ENCODE data around the gene TUBB2B.

The TUBB2B gene

DNA sequence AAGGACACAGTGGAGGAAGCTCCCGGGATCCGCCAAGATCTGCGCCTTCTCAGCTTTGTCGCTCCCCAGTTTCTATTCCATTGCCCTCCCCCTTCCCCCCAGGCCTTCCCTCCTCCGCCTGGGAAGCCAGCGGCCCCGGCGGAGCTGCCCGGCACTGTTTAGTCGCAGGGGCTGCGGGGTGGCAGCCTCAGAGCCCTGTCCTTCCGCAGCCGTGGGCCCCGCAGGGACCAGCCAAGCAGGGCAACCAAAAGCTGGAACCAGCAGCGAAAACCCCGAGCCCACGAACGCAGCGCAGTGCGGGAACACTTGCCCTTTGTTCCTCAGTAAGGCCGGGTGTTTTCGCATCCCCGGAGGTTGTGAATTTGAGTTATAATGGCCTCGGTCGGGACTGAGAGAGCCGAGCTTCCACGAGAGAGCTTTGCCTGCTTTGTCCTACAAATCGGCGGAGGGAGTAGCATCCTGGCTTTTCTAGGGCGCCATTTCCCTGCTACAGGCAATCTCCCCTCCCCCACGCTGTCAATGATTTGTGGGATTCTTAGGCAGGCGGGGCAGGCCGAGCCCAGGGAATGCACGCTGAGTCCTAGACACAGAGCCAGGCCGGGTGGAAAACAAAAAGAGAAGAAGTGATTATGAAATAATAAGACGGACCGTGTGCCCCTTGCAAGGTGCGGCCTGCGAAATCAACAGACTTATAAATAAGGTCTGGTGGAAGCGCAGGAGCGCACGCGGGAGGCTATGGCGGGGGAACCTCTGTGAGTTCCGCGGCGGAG, 4.0 kb upstream of the TUBB2B start:
- DNase-seq = no peak

GRCh38 chr6:3230900-3231246, 3.4 kb upstream of the TUBB2B start:
- no peak for DNase-seq

DNA sequence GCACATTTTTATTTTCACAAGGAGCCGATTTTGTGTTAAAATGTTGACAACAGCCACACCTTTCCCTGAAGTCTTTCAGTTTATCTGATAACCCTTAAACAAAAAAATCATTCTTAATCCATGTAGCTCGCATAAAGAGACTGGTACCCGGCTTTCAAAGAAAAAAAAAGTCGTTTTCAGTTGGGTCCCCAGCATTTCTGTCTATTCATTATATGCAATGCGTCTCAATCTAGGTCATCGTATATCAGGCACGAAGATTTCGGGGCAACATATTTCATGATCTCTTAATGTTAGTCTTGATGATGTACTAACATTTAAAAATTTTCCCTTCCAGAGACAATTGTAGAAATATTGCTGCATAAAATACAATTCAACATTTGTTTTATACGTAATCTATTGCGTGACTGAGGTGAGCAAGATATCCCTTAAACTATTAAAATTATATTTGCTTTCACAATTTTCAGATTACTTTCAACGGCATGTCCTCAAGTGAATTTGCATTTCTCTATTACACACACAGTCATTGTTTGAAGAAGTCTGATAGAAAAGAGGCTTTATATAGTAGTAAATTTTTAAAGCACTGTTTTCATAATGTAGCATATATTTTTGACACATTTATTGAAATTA, 2.9 kb upstream of the TUBB2B start:
- DNase-seq = no peak

DNA sequence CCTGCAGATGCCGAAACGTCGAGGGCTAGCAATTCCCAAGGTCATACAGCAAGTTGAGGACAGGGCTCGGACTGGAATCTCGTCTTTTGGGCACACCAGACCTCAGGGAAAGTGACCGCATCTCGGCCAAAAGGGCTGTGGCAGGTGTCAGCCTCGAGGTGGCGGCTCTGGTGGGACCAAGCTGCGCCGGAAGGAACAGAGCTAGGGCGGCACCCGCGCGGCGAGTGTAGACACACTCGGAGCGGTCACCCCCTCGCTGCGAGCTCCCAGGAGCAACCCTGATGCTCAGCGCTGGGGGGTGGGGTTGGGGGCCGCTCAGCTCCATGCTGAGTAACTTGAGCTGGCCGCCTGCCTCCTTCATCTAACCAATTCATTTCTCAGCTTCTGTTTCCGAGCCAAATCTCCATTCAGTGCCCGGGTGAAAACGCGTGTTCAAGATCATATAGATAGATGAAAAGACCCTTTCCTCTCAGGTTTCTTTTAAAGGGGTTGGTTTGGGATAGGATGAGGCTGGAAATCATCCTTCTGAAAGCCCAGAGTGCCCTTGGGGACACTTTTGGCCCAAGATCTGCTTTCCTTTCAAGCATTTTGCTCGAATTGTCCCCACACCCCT, 2.2 kb upstream of the TUBB2B start:
- DNase-seq = no peak

- DNase-seq = no peak
Observed at GRCh38 chr6:3228771-3229565, 1.5 kb upstream of the TUBB2B start.

- DNase-seq = no peak
Observed at GRCh38 chr6:3228046-3228671, 706 bp upstream of the TUBB2B start.

DNA sequence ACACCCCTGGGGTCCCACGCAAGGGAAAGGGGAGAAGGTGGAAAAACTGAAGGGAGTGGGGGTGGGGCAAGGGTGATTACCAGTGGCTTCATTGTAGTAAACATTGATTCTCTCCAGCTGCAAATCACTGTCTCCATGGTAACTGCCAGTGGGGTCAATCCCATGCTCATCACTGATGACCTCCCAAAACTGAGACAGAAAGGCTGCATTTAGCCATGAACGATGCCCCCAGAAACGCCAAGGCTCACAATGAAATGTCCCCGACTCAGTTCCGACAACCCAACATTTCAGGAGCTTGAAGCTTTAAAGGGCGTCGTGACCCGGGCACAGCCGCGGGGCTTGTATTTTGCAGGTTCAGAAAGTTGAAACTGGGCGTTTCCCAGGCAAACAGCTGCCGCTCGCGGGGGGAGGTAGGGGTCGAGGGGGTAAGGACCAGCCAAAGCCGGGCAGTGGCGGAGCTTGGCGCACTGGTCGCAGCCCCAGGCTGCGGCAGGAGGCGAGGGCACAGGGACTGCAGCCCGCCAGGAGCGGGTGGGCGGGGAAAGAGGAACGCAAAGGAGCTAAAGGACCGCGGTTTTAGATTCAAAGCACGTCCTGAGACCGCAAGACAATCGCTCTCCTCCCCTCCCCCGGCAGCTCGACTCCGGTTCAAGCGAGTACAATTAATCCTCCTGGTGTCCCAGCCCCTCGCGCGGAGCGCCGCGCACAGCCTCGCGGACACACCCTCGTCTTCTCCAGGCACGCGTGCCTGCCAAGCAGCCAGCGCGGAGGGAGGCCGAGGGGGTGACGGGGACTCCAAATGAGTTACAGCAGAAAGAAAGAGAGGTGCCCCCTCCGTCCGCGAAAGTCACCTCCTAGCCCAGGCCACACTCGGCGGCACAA, 731 bp downstream of the TUBB2B start:
- no peak for DNase-seq

DNA sequence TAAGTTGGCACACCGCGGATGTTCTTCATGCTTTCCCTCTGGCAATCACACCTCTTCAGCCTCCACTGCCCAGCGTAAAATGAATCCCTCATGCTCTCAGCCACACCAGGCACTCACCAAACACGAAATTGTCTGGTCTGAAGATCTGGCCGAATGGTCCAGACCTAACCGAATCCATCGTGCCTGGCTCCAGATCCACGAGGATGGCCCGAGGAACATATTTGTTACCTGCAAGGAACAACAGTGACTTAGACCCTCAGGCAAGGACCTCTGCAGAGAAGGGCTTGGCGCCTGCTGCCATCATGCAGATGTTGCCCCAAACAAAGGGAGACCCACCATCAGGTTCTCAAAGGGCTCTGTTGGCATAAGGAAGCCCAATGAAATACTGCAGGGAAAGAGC, 1.4 kb downstream of the TUBB2B start:
- DNase-seq = no peak

DNA sequence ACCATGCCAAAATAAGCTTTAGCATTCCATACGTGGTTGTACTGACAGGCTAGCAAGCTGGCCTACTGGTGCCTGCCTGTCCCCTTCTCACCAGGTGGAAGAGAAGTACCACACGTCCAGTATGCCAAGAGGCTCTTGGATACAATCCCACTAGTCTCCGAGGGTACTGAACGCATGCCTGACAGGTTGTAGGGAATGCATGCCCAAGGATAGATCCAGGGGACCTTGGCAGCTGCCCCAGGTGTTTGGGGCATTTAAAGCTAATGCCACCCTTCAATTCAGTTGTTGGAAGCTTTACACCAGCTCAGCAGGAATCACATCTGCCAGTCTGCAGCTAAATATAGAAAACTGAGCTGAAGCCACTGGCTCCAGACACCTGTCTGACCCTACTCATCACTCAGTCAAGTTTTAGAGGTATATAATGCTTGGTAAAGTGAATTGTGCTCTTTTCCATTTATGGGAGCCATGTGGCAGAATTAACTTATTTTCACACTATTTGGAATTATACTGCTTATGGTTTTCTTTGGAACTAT, 4.9 kb downstream of the TUBB2B start:
- no peak for DNase-seq

DNA sequence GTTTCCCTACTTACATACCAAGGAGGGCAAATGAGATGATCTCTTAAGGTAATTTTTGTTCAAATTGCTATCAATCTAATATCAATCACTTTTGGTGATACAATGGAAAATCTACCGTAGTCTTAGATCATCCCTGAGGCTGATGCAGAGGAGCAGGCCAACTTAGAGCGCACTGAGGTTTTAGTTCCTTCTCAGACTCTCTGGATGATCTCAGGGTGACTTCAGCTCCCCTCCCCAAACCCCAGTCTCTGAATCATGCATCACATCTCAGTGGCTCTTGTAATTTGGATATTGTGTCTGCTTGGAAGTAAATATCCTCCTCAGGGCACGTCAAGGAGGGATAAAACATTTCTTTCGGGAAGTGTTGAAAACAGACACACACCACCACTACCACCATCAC, 5.9 kb downstream of the TUBB2B start:
- DNase-seq = no peak

GRCh38 chr6:3220366-3220765, 7.1 kb downstream of the TUBB2B start:
- no peak for DNase-seq

- DNase-seq = no peak
Observed at GRCh38 chr6:3218266-3218665, 9.2 kb downstream of the TUBB2B start.

- DNase-seq = no peak
Observed at GRCh38 chr6:3217286-3217685, 10.2 kb downstream of the TUBB2B start.

DNA sequence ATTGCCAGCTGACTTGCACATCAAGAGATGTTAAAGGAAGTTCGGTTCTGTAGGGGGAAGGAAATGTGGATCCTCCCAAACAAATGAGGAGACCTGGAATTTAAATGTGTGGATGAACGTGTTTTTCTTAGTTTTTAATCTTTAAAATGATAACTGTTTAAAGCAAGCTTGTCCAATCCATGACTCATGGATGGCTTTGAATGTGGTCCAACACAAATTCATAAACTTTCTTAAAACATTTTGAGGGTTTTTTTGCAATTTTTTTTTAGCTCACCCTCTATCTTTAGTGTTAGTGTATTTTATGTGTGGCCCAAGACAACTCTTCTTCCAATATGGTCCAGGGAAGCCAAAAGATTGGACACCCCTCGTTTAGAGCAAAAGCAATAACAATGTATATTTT, 12.6 kb downstream of the TUBB2B start:
- no peak for DNase-seq

GRCh38 chr6:3213334-3213695, 14.1 kb downstream of the TUBB2B start:
- no peak for DNase-seq

DNA sequence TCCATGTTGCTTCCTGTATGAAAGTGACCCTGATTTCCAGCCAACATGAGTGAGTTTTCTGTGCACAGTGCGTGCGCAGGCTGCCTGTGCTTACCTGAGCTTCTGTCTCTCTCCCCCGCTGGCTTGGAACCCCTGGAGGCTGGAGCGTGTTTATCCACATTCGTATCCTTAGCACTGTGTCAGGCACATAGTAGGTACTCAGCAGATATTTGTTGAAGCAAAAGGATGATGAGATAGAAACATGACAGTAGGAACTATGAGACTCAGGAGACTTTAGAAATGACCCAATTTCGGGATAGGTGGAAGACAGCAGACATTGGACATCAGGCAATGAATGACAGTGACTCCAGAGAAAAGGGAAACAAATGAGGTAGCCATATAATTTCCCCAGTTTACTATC, 15.2 kb downstream of the TUBB2B start:
- no peak for DNase-seq

DNA sequence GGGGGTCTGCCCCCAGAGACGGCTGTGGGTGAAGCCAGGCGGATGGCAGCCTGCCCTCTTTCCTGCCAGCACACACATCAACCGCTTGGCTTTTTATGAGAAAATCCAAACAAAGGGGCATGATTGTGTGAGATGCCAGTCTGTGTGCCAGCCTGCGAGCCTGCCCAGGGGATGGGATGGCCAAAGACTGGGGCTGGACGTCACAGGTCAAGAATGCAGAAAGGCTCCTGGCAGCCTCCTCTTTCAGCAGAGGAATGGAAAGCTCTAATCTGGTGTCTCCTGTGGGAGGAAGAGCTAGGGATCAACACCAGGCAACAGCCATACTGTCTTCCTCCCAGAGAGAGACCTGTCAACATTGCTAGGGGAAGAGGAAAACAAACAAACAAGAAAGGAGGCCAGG, 15.8 kb downstream of the TUBB2B start:
- DNase-seq = no peak

DNA sequence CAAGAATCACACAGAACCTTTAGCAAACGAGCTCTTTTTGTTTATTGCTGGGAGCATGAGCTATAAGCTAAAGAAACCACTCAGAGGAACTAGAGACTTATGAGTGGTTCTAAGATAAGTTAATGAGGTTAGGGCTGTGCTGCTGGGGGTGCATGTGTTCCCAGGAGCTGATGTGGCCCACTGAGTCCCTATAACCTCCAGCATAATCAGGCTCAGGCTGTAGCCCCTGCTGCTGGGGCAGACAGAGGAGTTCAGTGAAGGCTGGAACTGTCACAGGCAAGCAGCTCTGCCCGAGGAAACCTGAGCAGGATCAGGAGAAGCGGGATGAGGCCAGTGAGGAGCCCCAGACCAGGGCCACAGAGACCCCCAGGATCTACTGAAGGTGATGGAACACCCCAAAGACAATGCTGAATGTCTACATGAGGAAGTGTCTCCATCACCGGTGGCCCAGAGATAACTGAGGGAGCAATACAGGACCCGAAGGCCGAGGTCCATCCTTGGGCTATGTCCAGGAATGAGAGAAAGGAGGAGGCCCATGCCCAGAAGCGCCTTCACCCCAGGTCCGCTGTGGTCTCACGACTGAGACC, 17.3 kb downstream of the TUBB2B start:
- no peak for DNase-seq

GRCh38 chr6:3209114-3210023, 18.1 kb downstream of the TUBB2B start:
- DNase-seq = no peak

GRCh38 chr6:3208775-3209113, 18.7 kb downstream of the TUBB2B start:
- no peak for DNase-seq
